GM23248 (cell line): ENCODE data around the gene DNASE1L2.

Experiments
- EZH2 ChIP-seq: fragments of 200-600 bp; sonication (generic); IDR thresholded peaks from 2 replicates; pipeline ENCODE4 v1.6.1; 2018; ENCODE audit warnings: antibody characterized with exemption, mild to moderate bottlenecking; ENCODE audit not compliant: insufficient read depth, poor library complexity, severe bottlenecking
- EZH2phosphoT487 ChIP-seq: fragments of 200-600 bp; sonication (generic); IDR thresholded peaks from 2 replicates; pipeline ENCODE4 v1.6.1; 2018; ENCODE audit warnings: antibody characterized with exemption, moderate library complexity, mild to moderate bottlenecking, low read depth; ENCODE audit not compliant: insufficient read depth

DNA sequence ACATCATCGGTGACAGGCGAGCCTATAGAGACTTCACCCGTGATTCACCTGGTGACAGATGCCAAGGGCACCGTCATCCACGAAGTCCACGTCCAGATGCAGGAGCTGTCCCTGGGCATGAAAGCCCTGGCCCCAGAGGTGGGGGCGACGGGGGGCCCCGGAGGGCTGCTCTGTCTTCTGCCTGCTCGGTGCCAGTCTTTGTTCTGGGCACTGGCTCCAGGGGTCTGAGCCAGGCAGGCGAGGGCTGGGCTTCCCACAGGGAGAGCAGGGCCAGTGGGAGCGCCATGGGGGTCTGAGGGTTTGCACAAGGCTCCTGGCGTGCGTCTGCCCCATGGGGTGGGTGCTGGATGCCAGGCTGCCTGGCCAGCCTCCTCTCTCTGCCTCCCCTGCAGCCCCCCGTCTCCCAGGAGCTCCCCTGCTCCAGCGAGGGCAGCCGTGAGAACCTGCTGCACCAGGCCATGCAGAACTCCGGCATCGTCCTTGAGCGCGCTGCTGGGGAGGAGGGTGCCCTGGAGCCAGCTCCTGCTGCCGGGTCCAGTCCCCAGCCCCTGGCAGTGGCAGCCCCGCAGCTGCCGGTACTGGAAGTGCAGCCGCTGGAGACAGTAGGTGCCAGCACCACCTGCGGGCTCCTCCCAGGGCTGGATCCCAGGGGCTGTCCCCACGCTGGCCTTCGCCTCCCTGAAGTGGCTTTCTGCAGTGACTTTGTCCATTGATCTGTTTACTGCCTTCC is 3.0 kb upstream of the DNASE1L2 start:
- TF ChIP-seq EZH2 (no peak), EZH2phosphoT487 (no peak)
